CD4-positive, alpha-beta T cell (primary cell): ENCODE results near the gene PIEZO1. TPM values are rescaled to one million over a fixed set of nuclear protein-coding genes. Genes with fewer than 3 reads are reported as not detected.

Experiments used
- ATAC-seq: fragments of 200-7000 bp; cut with Tn5 transposase; one replicate; pipeline ENCODE4 v1.10.0; 2022; ENCODE audit warnings: mild to moderate bottlenecking; ENCODE audit not compliant: poor library complexity
- CTCF ChIA-PET: fragments of 350-600 bp; sonication (Branson Sonifier 250); formaldehyde crosslinking; loops from one replicate; lab custom pipeline; 2021; ENCODE audit warnings: antibody characterized with exemption, inconsistent platforms; lab: Charles Lee
- POLR2A ChIA-PET: fragments of 350-600 bp; sonication (Branson Sonifier 250); formaldehyde crosslinking; loops from one replicate; lab custom pipeline; 2021; ENCODE audit warnings: antibody characterized with exemption, inconsistent platforms; lab: Charles Lee
- DNase-seq, 14 experiments: peaks; one replicate each; pipeline ENCODE4 v3.0.0-alpha.2; 2013 to 2020; ENCODE audit warnings: mixed read lengths in 2 of 14
- H3K27ac ChIP-seq, 2 donors: one replicate each; pipeline versions ENCODE4 v1.5.1 to v1.7.0; 2013; ENCODE audit warnings: low read length in 2 of 2, low read depth in 1 of 2, mild to moderate bottlenecking in 1 of 2
- H3K27me3 ChIP-seq, 2 experiments: 1 replicate in 1 of 2; 2 replicates in 1 of 2; pipeline versions ENCODE4 v1.6.1 to v1.7.0; 2013; ENCODE audit warnings: low read length in 2 of 2, control low read depth in 1 of 2, mild to moderate bottlenecking in 1 of 2, moderate library complexity in 1 of 2; ENCODE audit not compliant: insufficient read depth in 2 of 2, control insufficient read depth in 1 of 2
- H3K36me3 ChIP-seq: one replicate; pipeline ENCODE4 v1.6.1; 2013; ENCODE audit warnings: low read length, control low read depth; ENCODE audit not compliant: insufficient read depth
- H3K4me1 ChIP-seq: one replicate; pipeline ENCODE4 v1.6.1; 2013; ENCODE audit warnings: low read length, control low read depth; ENCODE audit not compliant: insufficient read depth
- H3K4me3 ChIP-seq: one replicate; pipeline ENCODE4 v1.5.1; 2013; ENCODE audit warnings: mild to moderate bottlenecking, low read length, moderate library complexity
- H3K9me3 ChIP-seq, 2 experiments: 1 replicate in 1 of 2; 2 replicates in 1 of 2; pipeline versions ENCODE4 v1.6.1 to v1.7.0; 2013; ENCODE audit warnings: low read length in 2 of 2, mild to moderate bottlenecking in 2 of 2, control low read depth in 1 of 2, moderate library complexity in 1 of 2; ENCODE audit not compliant: control insufficient read depth in 1 of 2, insufficient read depth in 1 of 2
- H3K27ac Mint-ChIP-seq: one replicate; pipeline ENCODE4 v1.8.0; 2020; ENCODE audit warnings: mixed read lengths
- H3K27me3 Mint-ChIP-seq: one replicate; pipeline ENCODE4 v1.8.0; 2021; ENCODE audit warnings: mixed read lengths
- H3K36me3 Mint-ChIP-seq: one replicate; pipeline ENCODE4 v1.8.0; 2021; ENCODE audit warnings: low read depth, mixed read lengths
- H3K4me1 Mint-ChIP-seq: one replicate; pipeline ENCODE4 v1.8.0; 2021; ENCODE audit warnings: low read depth, mixed read lengths
- H3K4me3 Mint-ChIP-seq: one replicate; pipeline ENCODE4 v1.8.0; 2020; ENCODE audit warnings: mild to moderate bottlenecking, mixed read lengths
- H3K9me3 Mint-ChIP-seq: one replicate; pipeline ENCODE4 v1.8.0; 2020; ENCODE audit warnings: mixed read lengths
- intact Hi-C, 2 experiments: fragments of 100-400 bp; cut with DNase I in 1 of 2; cut with micrococcal nuclease in 1 of 2; formaldehyde crosslinking; loops; one replicate each; pipeline versions ENCODE4 v1.15.1 to v1.9.0; 2023 to 2025; cut with DNase I, micrococcal nuclease
- total RNA-seq, 174 experiments: library from RNA in 2 of 174; stranded (reverse) in 2 of 174; gene quantifications; one replicate each; pipeline ENCODE4 v1.2.3 and lab custom pipeline; 2021 to 2026
- TF ChIP-seq, protein P1 (sequence below): fragments of 200-600 bp; IDR thresholded peaks from one replicate; pipeline ENCODE4 v1.8.0; 2022; ENCODE audit warnings: antibody characterized with exemption, mild to moderate bottlenecking

Gene PIEZO1
- total RNA-seq, 2 experiments from 2014 or later, result 142 to 146 TPM

- ATAC-seq (no peak), DNase-seq (no peak)
- no peak overlapping the region for H3K27ac ChIP-seq
- H3K36me3 ChIP-seq, result peaks cover 81% of the 10 kb centered on the region
- ChIA-PET CTCF (interaction anchor here (1.9 kb wide), 1 partner anchor 21 kb away, joined by 6 read pairs; no protein-coding TSS in a partner anchor), POLR2A (no interaction called here)
- intact Hi-C loops, result no loop called here
- H3K9me3 ChIP-seq, result no peaks in the 10 kb centered on the region
- peaks cover 37% of the 10 kb centered on the region for H3K36me3 Mint-ChIP-seq
- no peaks in the 10 kb centered on the region for H3K27me3 Mint-ChIP-seq
- H3K4me3 ChIP-seq, result no peak overlapping the region
- no peaks in the 10 kb centered on the region for H3K4me1 Mint-ChIP-seq
- no peak overlapping the region for H3K4me3 Mint-ChIP-seq
- TF ChIP-seq, protein P1, sequence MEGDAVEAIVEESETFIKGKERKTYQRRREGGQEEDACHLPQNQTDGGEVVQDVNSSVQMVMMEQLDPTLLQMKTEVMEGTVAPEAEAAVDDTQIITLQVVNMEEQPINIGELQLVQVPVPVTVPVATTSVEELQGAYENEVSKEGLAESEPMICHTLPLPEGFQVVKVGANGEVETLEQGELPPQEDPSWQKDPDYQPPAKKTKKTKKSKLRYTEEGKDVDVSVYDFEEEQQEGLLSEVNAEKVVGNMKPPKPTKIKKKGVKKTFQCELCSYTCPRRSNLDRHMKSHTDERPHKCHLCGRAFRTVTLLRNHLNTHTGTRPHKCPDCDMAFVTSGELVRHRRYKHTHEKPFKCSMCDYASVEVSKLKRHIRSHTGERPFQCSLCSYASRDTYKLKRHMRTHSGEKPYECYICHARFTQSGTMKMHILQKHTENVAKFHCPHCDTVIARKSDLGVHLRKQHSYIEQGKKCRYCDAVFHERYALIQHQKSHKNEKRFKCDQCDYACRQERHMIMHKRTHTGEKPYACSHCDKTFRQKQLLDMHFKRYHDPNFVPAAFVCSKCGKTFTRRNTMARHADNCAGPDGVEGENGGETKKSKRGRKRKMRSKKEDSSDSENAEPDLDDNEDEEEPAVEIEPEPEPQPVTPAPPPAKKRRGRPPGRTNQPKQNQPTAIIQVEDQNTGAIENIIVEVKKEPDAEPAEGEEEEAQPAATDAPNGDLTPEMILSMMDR, result no peak
- no peaks in the 10 kb centered on the region for H3K9me3 Mint-ChIP-seq
- H3K27me3 ChIP-seq, result no peaks in the 10 kb centered on the region
- peaks cover 9% of the 10 kb centered on the region for H3K4me1 ChIP-seq
- H3K27ac Mint-ChIP-seq, result no peak overlapping the region
Measured at GRCh38 chr16:88716601-88717001, 68.4 kb downstream of the PIEZO1 start.

DNA sequence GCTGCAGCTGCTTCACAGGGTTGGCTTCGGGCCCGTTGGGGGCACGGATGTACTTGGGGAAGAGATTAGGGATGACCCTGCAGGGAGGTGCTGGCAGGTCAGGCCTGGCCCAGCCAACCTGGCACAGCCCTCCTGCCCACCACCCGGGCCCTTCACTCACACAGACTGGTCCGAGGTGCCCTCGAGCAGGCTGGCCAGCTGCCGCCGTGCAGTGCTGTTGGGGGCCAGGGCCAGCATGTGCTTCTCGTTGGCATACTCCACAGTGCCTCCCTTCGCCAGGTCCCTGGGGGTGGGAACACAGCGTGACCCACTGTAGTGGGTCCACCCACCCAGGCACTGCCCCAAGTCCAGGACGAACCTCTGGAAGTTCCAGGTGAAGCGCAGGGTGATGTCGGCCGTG, 68.8 kb downstream of the PIEZO1 start:
- ChIA-PET POLR2A (interaction anchor here (1.5 kb wide), 1 partner anchor 15 kb away, joined by 5 read pairs; no protein-coding TSS in a partner anchor), CTCF (interaction anchor here (1.9 kb wide), 1 partner anchor 21 kb away, joined by 6 read pairs; no protein-coding TSS in a partner anchor)
- Mint-ChIP-seq H3K9me3 (no peaks in the 10 kb centered on the region), H3K4me1 (no peaks in the 10 kb centered on the region), H3K36me3 (peaks cover 37% of the 10 kb centered on the region), H3K27ac (no peak overlapping the region), H3K4me3 (no peak overlapping the region), H3K27me3 (no peaks in the 10 kb centered on the region)
- TF ChIP-seq, protein P1, result no peak
- Histone ChIP-seq H3K36me3 (peaks cover 77% of the 10 kb centered on the region), H3K4me3 (no peak overlapping the region), H3K9me3 (no peaks in the 10 kb centered on the region), H3K27me3 (no peaks in the 10 kb centered on the region), H3K27ac (no peak overlapping the region), H3K4me1 (peaks cover 9% of the 10 kb centered on the region)
- DNase-seq, result no peak
- ATAC-seq, result no peak
- intact Hi-C loops, result no loop called here

DNA sequence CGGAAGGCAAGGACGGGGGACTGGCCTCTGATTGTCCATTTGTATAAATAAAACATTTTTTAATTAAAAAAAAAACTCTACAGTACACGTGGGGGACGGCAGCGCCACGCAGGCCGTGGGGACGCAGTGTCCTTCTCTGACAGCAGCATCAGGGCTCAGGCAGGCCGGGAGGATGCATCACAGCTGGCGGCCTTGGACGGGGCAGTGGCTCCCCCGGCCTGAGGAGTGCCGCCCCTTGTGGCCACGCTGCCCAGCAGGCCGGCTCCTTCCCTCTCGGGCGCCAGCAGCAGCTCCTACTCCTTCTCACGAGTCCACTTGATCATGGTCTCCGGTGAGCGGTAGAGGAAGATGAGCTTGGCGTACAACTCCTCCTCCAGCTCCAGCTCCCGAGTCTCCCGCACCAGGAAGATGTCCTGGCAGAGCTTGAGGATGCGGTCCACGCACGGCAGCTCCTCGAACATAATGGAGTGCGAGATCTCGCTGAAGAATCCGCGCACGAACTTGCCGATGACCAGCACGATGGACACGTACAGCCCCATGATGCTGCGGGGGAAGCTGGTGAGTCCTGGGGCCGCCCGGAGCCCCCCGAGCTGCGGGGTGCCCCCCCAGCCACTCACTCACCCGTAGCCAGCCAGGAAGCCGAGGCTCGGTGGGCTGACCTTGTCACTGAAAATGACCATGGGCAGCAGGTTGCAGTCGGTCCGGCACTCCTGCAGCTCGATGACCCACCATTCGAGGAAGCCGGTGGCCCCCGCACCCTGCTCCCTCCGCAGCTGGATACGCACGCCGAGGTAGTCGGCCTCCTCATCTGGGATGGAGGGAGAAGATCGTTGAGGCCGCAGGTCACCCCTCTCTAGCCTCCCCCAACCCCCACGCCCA, 69.5 kb downstream of the PIEZO1 start:
- Mint-ChIP-seq H3K27ac (no peak overlapping the region), H3K27me3 (no peaks in the 10 kb centered on the region), H3K4me3 (no peak overlapping the region), H3K4me1 (no peaks in the 10 kb centered on the region), H3K9me3 (no peaks in the 10 kb centered on the region), H3K36me3 (peaks cover 35% of the 10 kb centered on the region)
- Histone ChIP-seq H3K27me3 (no peaks in the 10 kb centered on the region), H3K27ac (no peak overlapping the region), H3K9me3 (no peaks in the 10 kb centered on the region), H3K4me1 (peaks cover 9% of the 10 kb centered on the region), H3K36me3 (peaks cover 72% of the 10 kb centered on the region), H3K4me3 (no peak overlapping the region)
- TF ChIP-seq, protein P1, result no peak
- ATAC-seq (no peak), DNase-seq (no peak)
- intact Hi-C loops, result no loop called here
- ChIA-PET POLR2A (interaction anchor here (1.5 kb wide), 1 partner anchor 14 kb away, joined by 5 read pairs; no protein-coding TSS in a partner anchor), CTCF (interaction anchor here (1.9 kb wide), 1 partner anchor 22 kb away, joined by 6 read pairs; no protein-coding TSS in a partner anchor)
